ENCODE measurements around the gene ST7.

Gene ST7

GRCh38 chr7:117216436-117217069, 263.3 kb downstream of the ST7 start:
- Mint-ChIP-seq H3K4me3 (no peak overlapping the region), H3K4me1 (peaks cover 23% of the 10 kb centered on the region), H3K9me3 (no peaks in the 10 kb centered on the region), H3K27me3 (ENCODE audit: low read depth) (no peaks in the 10 kb centered on the region), H3K36me3 (ENCODE audit: low read depth) (peaks cover 9% of the 10 kb centered on the region), H3K27ac (peak overlapping the region in 1 of 3 experiments; percentile 16)
- TF ChIP-seq CTCF (IDR thresholded peaks at IDR 0.05; ENCODE audit: unreplicated experiment in 3 of 3), result no peak

- Mint-ChIP-seq H3K36me3 (ENCODE audit: low read depth) (peaks cover 9% of the 10 kb centered on the region), H3K27ac (peak overlapping the region; percentile 24 to 64 (median 56)), H3K9me3 (no peaks in the 10 kb centered on the region), H3K4me3 (peak overlapping the region in 1 of 3 experiments; percentile 22), H3K4me1 (peaks cover 23% of the 10 kb centered on the region), H3K27me3 (ENCODE audit: low read depth) (no peaks in the 10 kb centered on the region)
- TF ChIP-seq CTCF (IDR thresholded peaks at IDR 0.05; ENCODE audit: unreplicated experiment in 3 of 3), result no peak
Observed at GRCh38 chr7:117217106-117218035, 264.1 kb downstream of the ST7 start.

GRCh38 chr7:117218700-117219099, 265.4 kb downstream of the ST7 start:
- Mint-ChIP-seq H3K27me3 (ENCODE audit: low read depth) (no peaks in the 10 kb centered on the region), H3K27ac (no peak overlapping the region), H3K36me3 (ENCODE audit: low read depth) (peaks cover 21% of the 10 kb centered on the region), H3K9me3 (no peaks in the 10 kb centered on the region), H3K4me3 (no peak overlapping the region), H3K4me1 (peaks cover 23% of the 10 kb centered on the region)
- TF ChIP-seq CTCF (IDR thresholded peaks at IDR 0.05; ENCODE audit: unreplicated experiment in 3 of 3), result no peak

- Mint-ChIP-seq H3K4me1 (peaks cover 23% of the 10 kb centered on the region), H3K9me3 (no peaks in the 10 kb centered on the region), H3K27ac (no peak overlapping the region), H3K4me3 (no peak overlapping the region), H3K27me3 (ENCODE audit: low read depth) (no peaks in the 10 kb centered on the region), H3K36me3 (ENCODE audit: low read depth) (peaks cover 25% of the 10 kb centered on the region)
- no peak for TF ChIP-seq CTCF (IDR thresholded peaks at IDR 0.05; ENCODE audit: unreplicated experiment in 3 of 3)
Observed at GRCh38 chr7:117219485-117219884, 266.2 kb downstream of the ST7 start.

- H3K36me3 Mint-ChIP-seq (ENCODE audit: low read depth), result peaks cover 22% of the 10 kb centered on the region
- H3K4me1 Mint-ChIP-seq, result peaks cover 23% of the 10 kb centered on the region
- no peak overlapping the region for H3K27ac Mint-ChIP-seq
- no peaks in the 10 kb centered on the region for H3K9me3 Mint-ChIP-seq
- H3K27me3 Mint-ChIP-seq (ENCODE audit: low read depth), result no peaks in the 10 kb centered on the region
- no peak for TF ChIP-seq CTCF (IDR thresholded peaks at IDR 0.05; ENCODE audit: unreplicated experiment in 3 of 3)
- no peak overlapping the region for H3K4me3 Mint-ChIP-seq
Observed at GRCh38 chr7:117220836-117221235, 267.5 kb downstream of the ST7 start.

All from nephron (organoid).